HepG2 (cell line): ENCODE data around the gene DDX19B. TPM values are rescaled to one million over a fixed set of nuclear protein-coding genes. Genes with fewer than 3 reads are reported as not detected.
A peak's percentile ranks its signal among the peaks of the same experiment; 100 is the strongest.

ENCODE experiments used
- ATAD3A ChIP-seq: sonication (generic); formaldehyde crosslinking; IDR thresholded peaks from 2 replicates; pipeline ENCODE4 v1.4.0; 2020; ENCODE audit warnings: missing genetic modification reagents
- CEBPB ChIP-seq: IDR thresholded peaks from 2 replicates; pipeline ENCODE4 v1.6.1; 2011; ENCODE audit warnings: low read depth, low read length, improper control_type of control experiment, borderline replicate concordance
- GLMP ChIP-seq: sonication (generic); formaldehyde crosslinking; IDR thresholded peaks from 2 replicates; pipeline ENCODE4 v1.9.0; 2021; ENCODE audit warnings: missing genetic modification reagents, mild to moderate bottlenecking, borderline replicate concordance
- KLF9 ChIP-seq: IDR thresholded peaks from 2 replicates; pipeline ENCODE4 v1.6.1; 2016; ENCODE audit warnings: low read depth
- MAFG ChIP-seq: sonication (generic); formaldehyde crosslinking; IDR thresholded peaks from 2 replicates; pipeline ENCODE4 v1.5.1; 2020; ENCODE audit warnings: mild to moderate bottlenecking, missing genetic modification reagents
- NCOA5 ChIP-seq: sonication (generic); formaldehyde crosslinking; IDR thresholded peaks from 2 replicates; pipeline ENCODE4 v1.4.0; 2020; ENCODE audit warnings: missing genetic modification reagents
- PRDM15 ChIP-seq: sonication (generic); formaldehyde crosslinking; IDR thresholded peaks from 2 replicates; pipeline ENCODE4 v1.4.0; 2020; ENCODE audit warnings: missing genetic modification reagents
- SALL2 ChIP-seq: sonication (generic); formaldehyde crosslinking; IDR thresholded peaks from 2 replicates; pipeline ENCODE4 v1.8.1; 2023; ENCODE audit warnings: mild to moderate bottlenecking, missing genetic modification reagents, inconsistent platforms
- SMARCC2 ChIP-seq: fragments of 450-650 bp; IDR thresholded peaks from 2 replicates; pipeline ENCODE4 v1.6.1; 2017; ENCODE audit warnings: antibody characterized with exemption, mild to moderate bottlenecking
- ZNF343 ChIP-seq: sonication (generic); formaldehyde crosslinking; IDR thresholded peaks from 2 replicates; pipeline ENCODE4 v1.4.0; 2020; ENCODE audit warnings: mild to moderate bottlenecking, missing genetic modification reagents
- ZNF362 ChIP-seq: sonication (generic); formaldehyde crosslinking; IDR thresholded peaks from 2 replicates; pipeline ENCODE4 v1.4.0; 2020; ENCODE audit warnings: missing genetic modification reagents, mild to moderate bottlenecking, borderline replicate concordance
- ZNF713 ChIP-seq: sonication (generic); formaldehyde crosslinking; IDR thresholded peaks from 2 replicates; pipeline ENCODE4 v1.4.0; 2020; ENCODE audit warnings: mild to moderate bottlenecking, missing genetic modification reagents
- polyA plus RNA-seq, 8 experiments: library from polyadenylated mRNA; depleted of rRNA in 3 of 8; stranded (reverse) in 7 of 8; unstranded in 1 of 8; fragments of >200 nt; fragmentation: Illumina TruSeq in 4 of 8; extraction: Trizol in 4 of 8; gene quantifications; 2 replicates each; pipeline versions ENCODE4 v1.2.1 to v1.2.3, GENCODE V29; 2011 to 2016; ENCODE audit warnings: low read depth in 4 of 8, missing spikeins in 1 of 8, mixed read lengths in 1 of 8; ENCODE audit not compliant: insufficient read depth in 1 of 8
- total RNA-seq, 5 experiments: library from RNA; depleted of rRNA; stranded (reverse); fragments of >200 nt; fragmentation: Illumina TruSeq; extraction: Trizol; gene quantifications; 2 replicates each; pipeline ENCODE4 v1.2.3, GENCODE V29; 2016; ENCODE audit warnings: low read depth in 1 of 5
- TF ChIP-seq, protein P1 (sequence below): sonication (generic); formaldehyde crosslinking; IDR thresholded peaks from 2 replicates; pipeline ENCODE4 v1.9.0; 2022; ENCODE audit warnings: missing genetic modification reagents, mild to moderate bottlenecking, borderline replicate concordance
- TF ChIP-seq, protein P2 (sequence below): sonication (generic); formaldehyde crosslinking; IDR thresholded peaks from 2 replicates; pipeline ENCODE4 v1.4.0; 2020; ENCODE audit warnings: missing genetic modification reagents
- TF ChIP-seq, protein P3 (sequence below): sonication (generic); formaldehyde crosslinking; IDR thresholded peaks from 2 replicates; pipeline ENCODE4 v1.5.1; 2020; ENCODE audit warnings: mild to moderate bottlenecking, missing genetic modification reagents, borderline replicate concordance

Gene DDX19B
- total and polyA plus RNA-seq, 2 of the 13 experiments (the other 11 are each of a cell fraction or from before 2014, with no cell fraction given) = 36.2 to 40.0 TPM

DNA sequence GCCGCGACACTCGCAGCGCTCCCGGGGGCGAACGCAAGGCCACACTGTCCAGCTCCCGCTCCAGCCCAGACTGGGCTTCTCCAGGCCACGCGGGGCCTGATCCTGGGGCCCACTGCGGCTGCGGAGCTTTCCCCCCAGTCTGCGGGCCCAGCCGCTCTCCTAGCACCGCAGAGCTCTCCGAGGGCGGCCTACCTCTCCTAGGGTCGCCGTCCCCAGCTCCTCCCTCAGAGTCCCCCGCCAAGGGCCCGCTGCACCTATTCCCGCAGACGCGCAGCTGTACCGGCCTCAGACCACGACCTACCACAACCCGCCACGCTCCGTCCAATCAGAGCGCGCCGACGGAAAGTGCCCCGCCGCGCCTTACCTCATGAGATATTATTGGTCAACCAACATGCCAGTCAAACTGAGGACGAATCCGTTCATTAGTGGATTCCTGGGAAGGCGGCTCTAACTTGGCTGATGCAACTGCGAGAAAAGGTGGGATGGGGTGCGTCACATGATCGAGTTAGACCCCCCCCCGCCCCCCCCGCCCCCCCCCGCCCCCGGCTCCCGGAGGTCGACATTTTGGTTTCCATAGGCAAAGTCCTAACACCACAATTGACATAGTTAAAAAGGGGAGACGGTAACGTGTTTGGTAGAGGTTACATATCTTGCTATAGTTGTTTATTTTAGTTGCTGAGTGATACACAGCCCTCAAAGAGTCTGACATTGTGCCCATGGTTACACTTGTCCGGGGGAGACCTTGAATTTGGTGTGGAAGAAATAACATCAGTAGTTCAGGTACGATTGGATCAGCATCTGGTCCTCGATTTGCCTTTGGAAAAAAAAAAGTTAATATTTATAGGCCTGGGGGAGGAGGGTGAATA is 9.5 kb upstream of the DDX19B start, which contains the start of gene AARS1 (continued):
- TF ChIP-seq PRDM15 (CRISPR knock-in tag) = peak; percentile 75
- TF ChIP-seq ATAD3A (CRISPR knock-in tag) = no peak
- TF ChIP-seq NCOA5 (CRISPR knock-in tag) = peak; percentile 78; the same call in 1 of the 2 replicates
- peak; percentile 97 for TF ChIP-seq SALL2
- no peak for TF ChIP-seq GLMP (CRISPR knock-in tag)
- TF ChIP-seq MAFG (CRISPR knock-in tag) = no peak
- TF ChIP-seq, protein P1, sequence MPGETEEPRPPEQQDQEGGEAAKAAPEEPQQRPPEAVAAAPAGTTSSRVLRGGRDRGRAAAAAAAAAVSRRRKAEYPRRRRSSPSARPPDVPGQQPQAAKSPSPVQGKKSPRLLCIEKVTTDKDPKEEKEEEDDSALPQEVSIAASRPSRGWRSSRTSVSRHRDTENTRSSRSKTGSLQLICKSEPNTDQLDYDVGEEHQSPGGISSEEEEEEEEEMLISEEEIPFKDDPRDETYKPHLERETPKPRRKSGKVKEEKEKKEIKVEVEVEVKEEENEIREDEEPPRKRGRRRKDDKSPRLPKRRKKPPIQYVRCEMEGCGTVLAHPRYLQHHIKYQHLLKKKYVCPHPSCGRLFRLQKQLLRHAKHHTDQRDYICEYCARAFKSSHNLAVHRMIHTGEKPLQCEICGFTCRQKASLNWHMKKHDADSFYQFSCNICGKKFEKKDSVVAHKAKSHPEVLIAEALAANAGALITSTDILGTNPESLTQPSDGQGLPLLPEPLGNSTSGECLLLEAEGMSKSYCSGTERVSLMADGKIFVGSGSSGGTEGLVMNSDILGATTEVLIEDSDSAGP (CRISPR knock-in tag) = peak; percentile 84; the same call in 1 of the 2 replicates
- peak; percentile 96 for TF ChIP-seq CEBPB
- peak; percentile 35; the same call in 1 of the 2 replicates for TF ChIP-seq ZNF362
- TF ChIP-seq, protein P2, sequence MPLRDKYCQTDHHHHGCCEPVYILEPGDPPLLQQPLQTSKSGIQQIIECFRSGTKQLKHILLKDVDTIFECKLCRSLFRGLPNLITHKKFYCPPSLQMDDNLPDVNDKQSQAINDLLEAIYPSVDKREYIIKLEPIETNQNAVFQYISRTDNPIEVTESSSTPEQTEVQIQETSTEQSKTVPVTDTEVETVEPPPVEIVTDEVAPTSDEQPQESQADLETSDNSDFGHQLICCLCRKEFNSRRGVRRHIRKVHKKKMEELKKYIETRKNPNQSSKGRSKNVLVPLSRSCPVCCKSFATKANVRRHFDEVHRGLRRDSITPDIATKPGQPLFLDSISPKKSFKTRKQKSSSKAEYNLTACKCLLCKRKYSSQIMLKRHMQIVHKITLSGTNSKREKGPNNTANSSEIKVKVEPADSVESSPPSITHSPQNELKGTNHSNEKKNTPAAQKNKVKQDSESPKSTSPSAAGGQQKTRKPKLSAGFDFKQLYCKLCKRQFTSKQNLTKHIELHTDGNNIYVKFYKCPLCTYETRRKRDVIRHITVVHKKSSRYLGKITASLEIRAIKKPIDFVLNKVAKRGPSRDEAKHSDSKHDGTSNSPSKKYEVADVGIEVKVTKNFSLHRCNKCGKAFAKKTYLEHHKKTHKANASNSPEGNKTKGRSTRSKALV (CRISPR knock-in tag) = peak; percentile 74; the same call in 1 of the 2 replicates
- no peak for TF ChIP-seq SMARCC2
- peak; percentile 85 for TF ChIP-seq ZNF343 (CRISPR knock-in tag)
- peak; percentile 70; the same call in 1 of the 2 replicates for TF ChIP-seq KLF9
- TF ChIP-seq ZNF713 = no peak
- TF ChIP-seq, protein P3, sequence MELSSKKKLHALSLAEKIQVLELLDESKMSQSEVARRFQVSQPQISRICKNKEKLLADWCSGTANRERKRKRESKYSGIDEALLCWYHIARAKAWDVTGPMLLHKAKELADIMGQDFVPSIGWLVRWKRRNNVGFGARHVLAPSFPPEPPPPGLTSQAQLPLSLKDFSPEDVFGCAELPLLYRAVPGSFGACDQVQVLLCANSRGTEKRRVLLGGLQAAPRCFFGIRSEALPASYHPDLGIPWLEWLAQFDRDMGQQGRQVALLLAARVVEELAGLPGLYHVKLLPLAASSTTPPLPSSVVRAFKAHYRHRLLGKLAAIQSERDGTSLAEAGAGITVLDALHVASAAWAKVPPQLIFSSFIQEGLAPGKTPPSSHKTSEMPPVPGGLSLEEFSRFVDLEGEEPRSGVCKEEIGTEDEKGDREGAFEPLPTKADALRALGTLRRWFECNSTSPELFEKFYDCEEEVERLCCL = no peak
